CD4-positive, alpha-beta T cell (primary cell): ENCODE results near the gene LSM5. TPM values are rescaled to one million over a fixed set of nuclear protein-coding genes. Genes with fewer than 3 reads are reported as not detected.
A peak's percentile ranks its signal among the peaks of the same experiment; 100 is the strongest.

Experiments
- ATAC-seq: fragments of 200-7000 bp; cut with Tn5 transposase; one replicate; pipeline ENCODE4 v1.10.0; 2022; ENCODE audit warnings: mild to moderate bottlenecking; ENCODE audit not compliant: poor library complexity
- CTCF ChIA-PET: fragments of 350-600 bp; sonication (Branson Sonifier 250); formaldehyde crosslinking; loops from one replicate; lab custom pipeline; 2021; ENCODE audit warnings: antibody characterized with exemption, inconsistent platforms; lab: Charles Lee
- POLR2A ChIA-PET: fragments of 350-600 bp; sonication (Branson Sonifier 250); formaldehyde crosslinking; loops from one replicate; lab custom pipeline; 2021; ENCODE audit warnings: antibody characterized with exemption, inconsistent platforms; lab: Charles Lee
- DNase-seq, 14 experiments: peaks; one replicate each; pipeline ENCODE4 v3.0.0-alpha.2; 2013 to 2020; ENCODE audit warnings: mixed read lengths in 2 of 14
- H3K27ac ChIP-seq, 2 donors: one replicate each; pipeline versions ENCODE4 v1.5.1 to v1.7.0; 2013; ENCODE audit warnings: low read length in 2 of 2, low read depth in 1 of 2, mild to moderate bottlenecking in 1 of 2
- H3K27me3 ChIP-seq, 2 experiments: 1 replicate in 1 of 2; 2 replicates in 1 of 2; pipeline versions ENCODE4 v1.6.1 to v1.7.0; 2013; ENCODE audit warnings: low read length in 2 of 2, control low read depth in 1 of 2, mild to moderate bottlenecking in 1 of 2, moderate library complexity in 1 of 2; ENCODE audit not compliant: insufficient read depth in 2 of 2, control insufficient read depth in 1 of 2
- H3K36me3 ChIP-seq: one replicate; pipeline ENCODE4 v1.6.1; 2013; ENCODE audit warnings: low read length, control low read depth; ENCODE audit not compliant: insufficient read depth
- H3K4me1 ChIP-seq: one replicate; pipeline ENCODE4 v1.6.1; 2013; ENCODE audit warnings: low read length, control low read depth; ENCODE audit not compliant: insufficient read depth
- H3K4me3 ChIP-seq: one replicate; pipeline ENCODE4 v1.5.1; 2013; ENCODE audit warnings: mild to moderate bottlenecking, low read length, moderate library complexity
- H3K9me3 ChIP-seq, 2 experiments: 1 replicate in 1 of 2; 2 replicates in 1 of 2; pipeline versions ENCODE4 v1.6.1 to v1.7.0; 2013; ENCODE audit warnings: low read length in 2 of 2, mild to moderate bottlenecking in 2 of 2, control low read depth in 1 of 2, moderate library complexity in 1 of 2; ENCODE audit not compliant: control insufficient read depth in 1 of 2, insufficient read depth in 1 of 2
- H3K27ac Mint-ChIP-seq: one replicate; pipeline ENCODE4 v1.8.0; 2020; ENCODE audit warnings: mixed read lengths
- H3K27me3 Mint-ChIP-seq: one replicate; pipeline ENCODE4 v1.8.0; 2021; ENCODE audit warnings: mixed read lengths
- H3K36me3 Mint-ChIP-seq: one replicate; pipeline ENCODE4 v1.8.0; 2021; ENCODE audit warnings: low read depth, mixed read lengths
- H3K4me1 Mint-ChIP-seq: one replicate; pipeline ENCODE4 v1.8.0; 2021; ENCODE audit warnings: low read depth, mixed read lengths
- H3K4me3 Mint-ChIP-seq: one replicate; pipeline ENCODE4 v1.8.0; 2020; ENCODE audit warnings: mild to moderate bottlenecking, mixed read lengths
- H3K9me3 Mint-ChIP-seq: one replicate; pipeline ENCODE4 v1.8.0; 2020; ENCODE audit warnings: mixed read lengths
- intact Hi-C, 2 experiments: fragments of 100-400 bp; cut with DNase I in 1 of 2; cut with micrococcal nuclease in 1 of 2; formaldehyde crosslinking; loops; one replicate each; pipeline versions ENCODE4 v1.15.1 to v1.9.0; 2023 to 2025; cut with DNase I, micrococcal nuclease
- total RNA-seq, 174 experiments: library from RNA in 2 of 174; stranded (reverse) in 2 of 174; gene quantifications; one replicate each; pipeline ENCODE4 v1.2.3 and lab custom pipeline; 2021 to 2026
- TF ChIP-seq, protein P1 (sequence below): fragments of 200-600 bp; IDR thresholded peaks from one replicate; pipeline ENCODE4 v1.8.0; 2022; ENCODE audit warnings: antibody characterized with exemption, mild to moderate bottlenecking

Gene LSM5
- total RNA-seq, 2 experiments from 2014 or later: 28.2 to 28.7 TPM

- H3K4me1 Mint-ChIP-seq: peaks cover 43% of the 10 kb centered on the region
- CTCF ChIA-PET: no interaction called here
- intact Hi-C loops: no loop called here
Observed at GRCh38 chr7:32536585-32536984, 46.4 kb upstream of the LSM5 start.

DNA sequence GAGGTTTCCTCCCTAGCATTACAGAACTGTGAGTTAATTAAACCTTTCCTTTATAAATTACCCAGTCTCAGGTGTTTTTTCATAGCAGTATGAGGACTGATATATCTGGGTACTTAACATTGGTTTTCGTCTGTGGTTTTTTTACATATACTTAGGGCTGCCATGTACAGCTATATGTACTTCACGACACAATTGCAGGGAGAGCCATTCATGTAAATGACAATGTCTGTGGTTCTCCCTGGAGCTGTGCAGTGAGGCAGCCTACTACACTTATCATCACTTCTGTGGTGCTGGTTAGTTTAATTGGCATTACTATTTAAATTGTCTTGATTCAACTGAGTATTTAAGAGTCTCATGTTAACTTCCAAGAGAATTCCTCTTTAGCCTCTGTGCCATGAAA is 45.8 kb upstream of the LSM5 start:
- ATAC-seq (no peak), DNase-seq (no peak)
- Histone ChIP-seq H3K27ac (no peak overlapping the region), H3K27me3 (no peaks in the 10 kb centered on the region), H3K4me1 (no peaks in the 10 kb centered on the region), H3K4me3 (no peak overlapping the region), H3K36me3 (no peaks in the 10 kb centered on the region), H3K9me3 (no peaks in the 10 kb centered on the region)
- Mint-ChIP-seq H3K27ac (peak overlapping the region; percentile 72), H3K4me3 (no peak overlapping the region), H3K27me3 (no peaks in the 10 kb centered on the region), H3K36me3 (peaks cover 28% of the 10 kb centered on the region), H3K9me3 (no peaks in the 10 kb centered on the region), H3K4me1 (peaks cover 43% of the 10 kb centered on the region)
- intact Hi-C loops: no loop called here
- POLR2A ChIA-PET: no interaction called here
- CTCF ChIA-PET: no interaction called here
- TF ChIP-seq, protein P1, sequence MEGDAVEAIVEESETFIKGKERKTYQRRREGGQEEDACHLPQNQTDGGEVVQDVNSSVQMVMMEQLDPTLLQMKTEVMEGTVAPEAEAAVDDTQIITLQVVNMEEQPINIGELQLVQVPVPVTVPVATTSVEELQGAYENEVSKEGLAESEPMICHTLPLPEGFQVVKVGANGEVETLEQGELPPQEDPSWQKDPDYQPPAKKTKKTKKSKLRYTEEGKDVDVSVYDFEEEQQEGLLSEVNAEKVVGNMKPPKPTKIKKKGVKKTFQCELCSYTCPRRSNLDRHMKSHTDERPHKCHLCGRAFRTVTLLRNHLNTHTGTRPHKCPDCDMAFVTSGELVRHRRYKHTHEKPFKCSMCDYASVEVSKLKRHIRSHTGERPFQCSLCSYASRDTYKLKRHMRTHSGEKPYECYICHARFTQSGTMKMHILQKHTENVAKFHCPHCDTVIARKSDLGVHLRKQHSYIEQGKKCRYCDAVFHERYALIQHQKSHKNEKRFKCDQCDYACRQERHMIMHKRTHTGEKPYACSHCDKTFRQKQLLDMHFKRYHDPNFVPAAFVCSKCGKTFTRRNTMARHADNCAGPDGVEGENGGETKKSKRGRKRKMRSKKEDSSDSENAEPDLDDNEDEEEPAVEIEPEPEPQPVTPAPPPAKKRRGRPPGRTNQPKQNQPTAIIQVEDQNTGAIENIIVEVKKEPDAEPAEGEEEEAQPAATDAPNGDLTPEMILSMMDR: no peak

More at GRCh38 chr7:32536585-32536984, 46.4 kb upstream of the LSM5 start:
- no peak overlapping the region for H3K4me3 ChIP-seq
- ATAC-seq: no peak
- no peaks in the 10 kb centered on the region for H3K9me3 ChIP-seq
- no peaks in the 10 kb centered on the region for H3K4me1 ChIP-seq
- no peak for DNase-seq
- Mint-ChIP-seq H3K9me3 (no peaks in the 10 kb centered on the region), H3K27me3 (no peaks in the 10 kb centered on the region), H3K27ac (peak overlapping the region; percentile 72), H3K4me3 (no peak overlapping the region), H3K36me3 (peaks cover 28% of the 10 kb centered on the region)
- H3K36me3 ChIP-seq: no peaks in the 10 kb centered on the region
- POLR2A ChIA-PET: no interaction called here
- no peak overlapping the region for H3K27ac ChIP-seq
- H3K27me3 ChIP-seq: no peaks in the 10 kb centered on the region
- TF ChIP-seq, protein P1: no peak

- ChIA-PET CTCF (no interaction called here), POLR2A (no interaction called here)
- no peak overlapping the region for H3K27ac ChIP-seq
- H3K36me3 Mint-ChIP-seq: peaks cover 24% of the 10 kb centered on the region
- H3K4me3 ChIP-seq: no peak overlapping the region
- no peaks in the 10 kb centered on the region for H3K36me3 ChIP-seq
- H3K4me3 Mint-ChIP-seq: no peak overlapping the region
- peak overlapping the region; percentile 72 for H3K27ac Mint-ChIP-seq
- TF ChIP-seq, protein P1: no peak
- intact Hi-C loops: no loop called here
- H3K9me3 Mint-ChIP-seq: no peaks in the 10 kb centered on the region
- no peak for DNase-seq
- no peaks in the 10 kb centered on the region for H3K9me3 ChIP-seq
- H3K27me3 ChIP-seq: no peaks in the 10 kb centered on the region
- no peak for ATAC-seq
- H3K27me3 Mint-ChIP-seq: no peaks in the 10 kb centered on the region
- peaks cover 40% of the 10 kb centered on the region for H3K4me1 Mint-ChIP-seq
- H3K4me1 ChIP-seq: no peaks in the 10 kb centered on the region
Observed at GRCh38 chr7:32535162-32535702, 45.1 kb upstream of the LSM5 start.
